PFSK-1 (cell line): ENCODE measurements around the gene PIP4P1.

Source experiments
- FOXP2 ChIP-seq: optimal IDR thresholded peaks from 2 replicates; pipeline ENCODE3; 2011; ENCODE audit warnings: borderline replicate concordance, control low read depth, inconsistent platforms; ENCODE audit not compliant: insufficient read depth; ENCODE audit errors: extremely low read length, extremely low read depth
- POLR2AphosphoS5 ChIP-seq: IDR thresholded peaks from 2 replicates; pipeline ENCODE4 v1.6.1; 2012; ENCODE audit warnings: low read depth, mild to moderate bottlenecking, control low read depth, low read length, moderate library complexity
- SIN3A ChIP-seq: IDR thresholded peaks from 2 replicates; pipeline ENCODE4 v1.6.1; 2012; ENCODE audit warnings: mild to moderate bottlenecking, low read length, moderate library complexity, borderline replicate concordance; ENCODE audit not compliant: insufficient read depth
- TAF1 ChIP-seq: IDR thresholded peaks from 2 replicates; pipeline ENCODE4 v1.6.1; 2012; ENCODE audit warnings: low read length, control low read depth, borderline replicate concordance; ENCODE audit not compliant: insufficient read depth
- TF ChIP-seq, protein P1 (sequence below), 2 experiments: IDR thresholded peaks; 2 replicates each; pipeline versions ENCODE4 v1.6.1 to v1.8.0; 2011 to 2012; ENCODE audit warnings: low read depth in 2 of 2, low read length in 2 of 2, control low read depth in 1 of 2, inconsistent platforms in 1 of 2, mild to moderate bottlenecking in 1 of 2, moderate library complexity in 1 of 2; ENCODE audit not compliant: insufficient read depth in 1 of 2

DNA sequence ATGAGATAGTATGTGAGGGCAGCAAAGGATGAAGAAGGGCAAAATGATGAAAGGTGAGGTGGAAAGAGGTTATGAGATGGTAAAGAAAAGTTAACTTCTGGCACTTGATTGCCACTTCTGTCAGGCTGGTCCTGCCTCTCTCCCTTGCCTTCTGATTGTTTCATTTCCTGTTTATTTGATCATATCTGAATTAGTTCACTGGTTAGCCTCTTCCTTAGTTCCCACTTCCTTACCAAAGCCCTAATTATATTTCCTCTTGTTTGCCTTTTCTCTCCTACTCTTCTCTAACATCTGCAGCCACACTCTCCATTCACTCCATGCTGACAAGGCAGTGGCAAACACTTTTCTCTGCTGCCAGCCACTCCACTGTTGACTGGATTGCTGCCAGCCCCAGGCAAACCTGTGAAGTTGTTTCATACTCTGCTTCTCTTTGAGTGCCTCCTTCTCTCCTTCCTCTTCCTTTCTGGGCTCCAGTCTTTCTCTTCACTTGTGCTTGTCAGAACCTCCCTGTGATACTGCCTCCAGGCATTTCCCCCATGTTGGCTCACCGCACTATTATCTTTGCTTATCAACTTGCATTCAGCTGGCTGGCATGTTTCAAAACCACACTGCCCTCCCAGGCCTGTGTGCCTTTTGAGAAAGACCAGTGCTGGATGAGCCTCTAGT lies 16.1 kb upstream of the PIP4P1 start:
- TF ChIP-seq, protein P1, sequence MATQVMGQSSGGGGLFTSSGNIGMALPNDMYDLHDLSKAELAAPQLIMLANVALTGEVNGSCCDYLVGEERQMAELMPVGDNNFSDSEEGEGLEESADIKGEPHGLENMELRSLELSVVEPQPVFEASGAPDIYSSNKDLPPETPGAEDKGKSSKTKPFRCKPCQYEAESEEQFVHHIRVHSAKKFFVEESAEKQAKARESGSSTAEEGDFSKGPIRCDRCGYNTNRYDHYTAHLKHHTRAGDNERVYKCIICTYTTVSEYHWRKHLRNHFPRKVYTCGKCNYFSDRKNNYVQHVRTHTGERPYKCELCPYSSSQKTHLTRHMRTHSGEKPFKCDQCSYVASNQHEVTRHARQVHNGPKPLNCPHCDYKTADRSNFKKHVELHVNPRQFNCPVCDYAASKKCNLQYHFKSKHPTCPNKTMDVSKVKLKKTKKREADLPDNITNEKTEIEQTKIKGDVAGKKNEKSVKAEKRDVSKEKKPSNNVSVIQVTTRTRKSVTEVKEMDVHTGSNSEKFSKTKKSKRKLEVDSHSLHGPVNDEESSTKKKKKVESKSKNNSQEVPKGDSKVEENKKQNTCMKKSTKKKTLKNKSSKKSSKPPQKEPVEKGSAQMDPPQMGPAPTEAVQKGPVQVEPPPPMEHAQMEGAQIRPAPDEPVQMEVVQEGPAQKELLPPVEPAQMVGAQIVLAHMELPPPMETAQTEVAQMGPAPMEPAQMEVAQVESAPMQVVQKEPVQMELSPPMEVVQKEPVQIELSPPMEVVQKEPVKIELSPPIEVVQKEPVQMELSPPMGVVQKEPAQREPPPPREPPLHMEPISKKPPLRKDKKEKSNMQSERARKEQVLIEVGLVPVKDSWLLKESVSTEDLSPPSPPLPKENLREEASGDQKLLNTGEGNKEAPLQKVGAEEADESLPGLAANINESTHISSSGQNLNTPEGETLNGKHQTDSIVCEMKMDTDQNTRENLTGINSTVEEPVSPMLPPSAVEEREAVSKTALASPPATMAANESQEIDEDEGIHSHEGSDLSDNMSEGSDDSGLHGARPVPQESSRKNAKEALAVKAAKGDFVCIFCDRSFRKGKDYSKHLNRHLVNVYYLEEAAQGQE (IDR thresholded peaks at IDR 0.05; ENCODE audit: insufficient read depth in 1 of 2, low read depth in 2 of 2, low read length in 2 of 2), result no peak
- TF ChIP-seq POLR2AphosphoS5 (no peak), FOXP2 (no peak), TAF1 (no peak), SIN3A (no peak)
